Epithelial cell of esophagus (primary cell): ENCODE measurements around the gene RNF114.

Source experiments
- DNase-seq: peaks from one replicate; pipeline ENCODE4 v3.0.0; 2010; ENCODE audit warnings: low read depth
- H3K4me3 ChIP-seq: 2 replicates; pipeline ENCODE4 v1.5.1; 2011; ENCODE audit warnings: mild to moderate bottlenecking, low read length, control low read depth
- TF ChIP-seq, protein P1 (sequence below): IDR thresholded peaks from 2 replicates; pipeline ENCODE4 v1.5.1; 2011; ENCODE audit warnings: low read depth, mild to moderate bottlenecking, low read length, control low read depth, inconsistent platforms; ENCODE audit not compliant: insufficient read depth; ENCODE audit errors: missing control alignments

RNF114 gene, protein sequence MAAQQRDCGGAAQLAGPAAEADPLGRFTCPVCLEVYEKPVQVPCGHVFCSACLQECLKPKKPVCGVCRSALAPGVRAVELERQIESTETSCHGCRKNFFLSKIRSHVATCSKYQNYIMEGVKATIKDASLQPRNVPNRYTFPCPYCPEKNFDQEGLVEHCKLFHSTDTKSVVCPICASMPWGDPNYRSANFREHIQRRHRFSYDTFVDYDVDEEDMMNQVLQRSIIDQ

GRCh38 chr20:49936153-49937026 is at the start of gene RNF114:
Gene RNF114, plus strand, starts transcription at chr20:49936397. Its CDS starts 16 bp downstream, at chr20:49936413.
- peak; percentile 91 for DNase-seq
- TF ChIP-seq, protein P1, sequence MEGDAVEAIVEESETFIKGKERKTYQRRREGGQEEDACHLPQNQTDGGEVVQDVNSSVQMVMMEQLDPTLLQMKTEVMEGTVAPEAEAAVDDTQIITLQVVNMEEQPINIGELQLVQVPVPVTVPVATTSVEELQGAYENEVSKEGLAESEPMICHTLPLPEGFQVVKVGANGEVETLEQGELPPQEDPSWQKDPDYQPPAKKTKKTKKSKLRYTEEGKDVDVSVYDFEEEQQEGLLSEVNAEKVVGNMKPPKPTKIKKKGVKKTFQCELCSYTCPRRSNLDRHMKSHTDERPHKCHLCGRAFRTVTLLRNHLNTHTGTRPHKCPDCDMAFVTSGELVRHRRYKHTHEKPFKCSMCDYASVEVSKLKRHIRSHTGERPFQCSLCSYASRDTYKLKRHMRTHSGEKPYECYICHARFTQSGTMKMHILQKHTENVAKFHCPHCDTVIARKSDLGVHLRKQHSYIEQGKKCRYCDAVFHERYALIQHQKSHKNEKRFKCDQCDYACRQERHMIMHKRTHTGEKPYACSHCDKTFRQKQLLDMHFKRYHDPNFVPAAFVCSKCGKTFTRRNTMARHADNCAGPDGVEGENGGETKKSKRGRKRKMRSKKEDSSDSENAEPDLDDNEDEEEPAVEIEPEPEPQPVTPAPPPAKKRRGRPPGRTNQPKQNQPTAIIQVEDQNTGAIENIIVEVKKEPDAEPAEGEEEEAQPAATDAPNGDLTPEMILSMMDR = no peak

DNA sequence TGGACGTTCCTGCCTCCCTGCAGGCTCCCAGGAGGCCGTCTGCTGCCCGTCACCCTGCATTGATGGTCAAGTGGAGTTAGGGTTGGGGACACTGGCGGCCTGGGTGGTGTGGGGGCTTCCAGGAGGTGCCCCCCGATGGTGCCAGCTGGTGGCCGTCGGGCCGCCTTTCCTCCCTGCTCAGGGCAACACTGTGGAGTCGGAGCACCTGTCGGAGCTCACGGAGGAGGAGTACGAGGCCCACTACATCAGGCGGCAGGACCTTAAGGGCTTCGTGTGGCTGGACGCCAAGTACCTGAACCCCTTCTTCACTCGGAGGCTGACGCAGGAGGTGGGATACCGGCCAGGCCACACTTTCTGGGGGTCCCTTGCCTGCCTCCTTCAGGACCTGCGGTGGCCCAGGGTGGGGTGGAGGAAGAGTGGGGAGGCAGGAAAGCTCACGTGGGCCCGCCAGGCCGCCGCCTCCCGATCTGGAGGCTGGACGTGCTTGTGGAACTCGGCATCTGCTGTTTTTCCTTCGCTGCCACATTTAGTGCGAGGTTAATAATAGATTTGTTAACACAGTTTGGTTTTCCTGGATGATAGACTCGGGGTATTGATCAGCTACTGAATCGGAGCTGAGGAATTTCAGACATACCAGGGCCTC is 49.5 kb upstream of the RNF114 start:
- TF ChIP-seq, protein P1 = no peak
- no peak overlapping the region for H3K4me3 ChIP-seq
- no peak for DNase-seq

More at GRCh38 chr20:49936153-49937026, at the start of gene RNF114:
- peak within 1 kb of the TSS; percentile 84 for H3K4me3 ChIP-seq

DNA sequence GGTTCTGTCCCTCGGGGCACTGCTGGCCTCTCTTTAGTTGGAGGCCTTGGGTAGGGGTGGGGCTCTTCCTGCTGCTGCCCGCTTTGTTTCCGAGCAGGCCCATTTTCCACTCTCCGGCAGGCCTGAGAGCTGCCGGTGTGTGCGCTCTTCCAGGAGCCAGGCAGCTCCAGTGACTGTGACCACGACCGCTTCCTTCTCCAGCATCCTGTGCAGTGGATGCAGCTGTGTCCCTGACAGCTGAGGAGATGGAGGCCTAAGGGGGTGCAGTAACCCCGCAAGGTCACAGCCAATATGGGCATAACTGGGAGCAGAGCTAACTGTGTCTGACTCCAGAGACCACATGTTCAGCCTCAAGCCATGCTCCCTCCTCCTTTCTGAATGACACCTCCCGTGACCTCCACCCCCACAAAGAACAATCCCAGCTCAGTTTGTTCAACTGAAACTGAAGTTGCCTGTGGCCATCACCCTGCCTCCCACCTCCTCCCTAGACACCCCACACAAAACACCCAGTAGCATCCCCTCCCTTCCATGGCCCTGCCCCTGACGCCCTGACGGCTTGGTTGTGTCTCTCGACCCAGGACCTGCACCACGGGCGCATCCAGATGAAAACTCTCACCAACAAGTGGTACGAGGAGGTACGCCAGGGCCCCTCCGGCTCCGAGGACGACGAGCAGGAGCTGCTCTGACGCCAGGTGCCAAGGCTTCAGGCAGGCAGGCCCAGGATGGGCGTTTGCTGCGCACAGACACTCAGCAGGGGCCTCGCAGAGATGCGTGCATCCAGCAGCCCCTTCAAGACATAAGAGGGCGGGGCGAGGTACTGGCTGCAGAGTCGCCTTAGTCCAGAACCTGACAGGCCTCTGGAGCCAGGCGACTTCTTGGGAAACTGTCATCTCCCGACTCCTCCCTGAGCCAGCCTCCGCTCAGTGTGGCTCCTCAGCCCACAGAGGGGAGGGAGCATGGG is 48.7 kb upstream of the RNF114 start:
- H3K4me3 ChIP-seq = no peak overlapping the region
- TF ChIP-seq, protein P1 = no peak
- DNase-seq = no peak

DNA sequence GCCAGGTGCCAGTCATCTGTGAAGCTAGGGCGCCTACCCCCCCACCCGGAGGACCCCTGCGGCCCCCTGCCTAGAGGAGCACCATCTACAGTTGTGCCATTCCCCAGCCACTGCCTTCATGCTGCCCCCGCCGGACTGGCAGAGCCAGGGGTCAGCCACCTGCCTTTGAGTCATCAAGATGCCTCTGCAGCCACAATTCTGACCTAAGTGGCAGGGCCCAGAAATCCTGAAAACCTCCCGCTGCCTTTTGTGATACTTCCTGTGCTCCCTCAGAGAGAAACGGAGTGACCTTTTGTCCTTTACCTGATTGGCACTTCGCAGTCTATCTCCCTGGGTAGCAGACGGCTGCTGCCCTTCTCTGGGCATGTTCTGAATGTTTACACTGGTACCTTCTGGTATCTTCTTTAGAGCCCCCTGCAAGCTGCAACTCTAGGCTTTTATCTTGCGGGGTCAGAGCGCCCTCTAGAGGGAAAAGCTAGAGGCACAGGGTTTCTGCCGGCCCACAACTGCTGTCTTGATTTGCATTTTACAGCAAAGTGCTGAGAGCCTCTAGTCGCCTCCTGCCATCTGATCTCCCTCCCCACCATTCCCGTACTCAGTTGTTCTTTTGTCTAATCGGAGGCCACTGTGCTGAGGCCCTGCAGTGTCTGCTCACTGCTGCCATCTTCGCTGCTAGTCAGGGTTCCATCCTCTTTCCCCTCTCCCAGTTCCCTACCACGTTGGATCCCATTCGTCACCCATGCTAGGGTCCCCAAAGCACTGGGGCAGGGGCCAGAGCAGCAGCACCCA is 47.8 kb upstream of the RNF114 start:
- no peak overlapping the region for H3K4me3 ChIP-seq
- TF ChIP-seq, protein P1 = peak; percentile 82
- peak; percentile 52 for DNase-seq

DNA sequence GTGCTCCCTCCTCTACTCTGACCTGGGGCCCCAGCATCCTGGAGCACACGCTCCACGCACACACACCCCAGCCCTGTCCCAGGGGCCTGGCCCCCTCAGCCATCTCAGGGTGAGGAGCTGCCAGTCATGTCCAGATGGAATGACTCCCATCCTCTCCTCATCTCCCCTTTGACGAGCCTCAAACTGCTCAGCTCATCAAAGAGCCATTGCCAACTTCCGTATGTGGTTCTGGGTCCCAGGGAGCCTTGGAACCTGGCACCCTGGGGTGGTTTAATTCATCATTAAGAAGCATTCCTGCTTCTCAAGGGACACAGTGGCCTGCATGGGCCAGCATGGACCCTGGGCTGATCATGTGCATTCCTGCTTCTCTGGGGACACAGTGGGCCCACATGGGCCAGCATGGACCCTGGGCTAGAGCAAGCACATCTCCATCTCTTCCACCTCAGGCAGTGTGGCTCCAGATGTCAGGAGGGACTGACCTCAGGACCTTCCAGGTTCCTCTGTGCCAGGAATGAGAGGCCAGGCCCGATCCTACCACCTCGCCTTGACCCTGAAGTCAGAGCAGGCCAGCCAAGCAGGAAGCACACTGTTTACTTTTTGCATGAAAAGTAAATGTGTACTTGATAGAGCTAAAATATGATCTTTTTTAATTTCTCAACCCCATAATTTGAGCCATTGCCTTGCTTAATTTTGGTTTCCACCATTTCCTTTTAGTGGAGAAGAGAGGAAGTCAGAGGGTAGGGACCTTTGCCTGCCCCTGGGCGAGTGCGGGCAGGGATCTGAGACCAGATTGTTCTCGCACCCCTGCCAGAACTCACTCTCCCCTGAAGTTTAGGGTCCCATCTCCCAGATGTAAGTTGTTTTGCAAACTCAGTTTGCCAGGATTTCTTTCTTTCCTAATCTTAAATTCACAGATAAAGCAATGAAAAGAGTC is 46.9 kb upstream of the RNF114 start:
- TF ChIP-seq, protein P1 = no peak
- no peak for DNase-seq
- no peak overlapping the region for H3K4me3 ChIP-seq
